Loucy (cell line): ENCODE results near the gene PSMG1.
A peak's percentile ranks its signal among the peaks of the same experiment; 100 is the strongest.

Experiments used
- H2AFZ ChIP-seq: fragments of 200-600 bp; sonication (generic); 2 replicates; pipeline ENCODE4 v1.6.0; 2016; ENCODE audit warnings: antibody characterized with exemption, mild to moderate bottlenecking, low read length, moderate library complexity
- H3F3A ChIP-seq: fragments of 200-600 bp; 2 replicates; pipeline ENCODE4 v1.6.0; 2016; ENCODE audit warnings: antibody characterized with exemption, low read depth, mild to moderate bottlenecking
- H3K27me3 ChIP-seq: fragments of 200-600 bp; sonication (generic); 2 replicates; pipeline ENCODE4 v1.6.1; 2014; ENCODE audit warnings: low read length, mild to moderate bottlenecking; ENCODE audit not compliant: insufficient read depth, poor library complexity, severe bottlenecking
- H3K36me3 ChIP-seq: fragments of 200-600 bp; sonication (generic); 2 replicates; pipeline ENCODE4 v1.6.1; 2016; ENCODE audit warnings: low read length; ENCODE audit not compliant: insufficient read depth
- H3K4me1 ChIP-seq: fragments of 200-600 bp; sonication (generic); 2 replicates; pipeline ENCODE4 v1.5.1; 2014; ENCODE audit warnings: low read length, mild to moderate bottlenecking; ENCODE audit not compliant: insufficient read depth, poor library complexity, severe bottlenecking
- H3K4me2 ChIP-seq: fragments of 200-600 bp; sonication (generic); 2 replicates; pipeline ENCODE4 v1.6.0; 2014; ENCODE audit warnings: antibody characterized with exemption, low read length, low read depth, mild to moderate bottlenecking; ENCODE audit not compliant: poor library complexity, severe bottlenecking
- H3K4me3 ChIP-seq: fragments of 200-600 bp; sonication (generic); 2 replicates; pipeline ENCODE4 v1.5.1; 2014; ENCODE audit warnings: low read length, mild to moderate bottlenecking, mixed read lengths; ENCODE audit not compliant: poor library complexity, severe bottlenecking
- H3K79me2 ChIP-seq: fragments of 200-600 bp; sonication (generic); 2 replicates; pipeline ENCODE4 v1.6.1; 2014; ENCODE audit warnings: low read length; ENCODE audit not compliant: insufficient read depth
- H3K9ac ChIP-seq: fragments of 200-600 bp; sonication (generic); 2 replicates; pipeline ENCODE4 v1.6.0; 2014; ENCODE audit warnings: mild to moderate bottlenecking, low read depth, low read length, moderate library complexity; ENCODE audit not compliant: poor library complexity, severe bottlenecking
- H3K9me2 ChIP-seq: fragments of 200-600 bp; sonication (generic); replicated peaks from 2 replicates; pipeline ENCODE4 v1.6.1; 2016; ENCODE audit warnings: low read depth, low read length, mixed read lengths
- H3K9me3 ChIP-seq: fragments of 200-600 bp; sonication (generic); 2 replicates; pipeline ENCODE4 v1.6.1; 2014; ENCODE audit warnings: mild to moderate bottlenecking, antibody characterized with exemption, low read length, low read depth; ENCODE audit not compliant: insufficient read depth
- H4K20me1 ChIP-seq: fragments of 200-600 bp; sonication (generic); 2 replicates; pipeline ENCODE4 v1.6.0; 2014; ENCODE audit warnings: antibody characterized with exemption, low read length, mild to moderate bottlenecking; ENCODE audit not compliant: insufficient read depth, poor library complexity, severe bottlenecking
- CTCF ChIP-seq: fragments of 200-600 bp; sonication (generic); conservative IDR thresholded peaks from 2 replicates; pipeline ENCODE4 v1.5.1; 2014; ENCODE audit warnings: mild to moderate bottlenecking, antibody characterized with exemption, low read length
- EZH2phosphoT487 ChIP-seq: fragments of 200-600 bp; IDR thresholded peaks from 2 replicates; pipeline ENCODE4 v1.6.1; 2018; ENCODE audit warnings: antibody characterized with exemption, mild to moderate bottlenecking, moderate library complexity, borderline replicate concordance

The PSMG1 gene

GRCh38 chr21:39180429-39181019, 2.7 kb downstream of the PSMG1 start:
- TF ChIP-seq CTCF (peak; percentile 62), EZH2phosphoT487 (no peak)
- H3K4me1 ChIP-seq, result peaks cover 64% of the 10 kb centered on the region

GRCh38 chr21:39178421-39178820, 4.8 kb downstream of the PSMG1 start:
- Histone ChIP-seq H2AFZ (no peak overlapping the region), H3K9me3 (no peaks in the 10 kb centered on the region), H3K9me2 (no peaks in the 10 kb centered on the region), H3K9ac (no peak overlapping the region), H4K20me1 (peaks cover 47% of the 10 kb centered on the region), H3K36me3 (peaks cover 44% of the 10 kb centered on the region), H3K4me2 (peak overlapping the region; percentile 94), H3F3A (no peaks in the 10 kb centered on the region), H3K4me1 (peaks cover 63% of the 10 kb centered on the region), H3K27me3 (no peaks in the 10 kb centered on the region), H3K79me2 (peaks cover 83% of the 10 kb centered on the region), H3K4me3 (peak overlapping the region; percentile 43)
- no peak for TF ChIP-seq EZH2phosphoT487
- TF ChIP-seq CTCF, result no peak

More at GRCh38 chr21:39180429-39181019, 2.7 kb downstream of the PSMG1 start:
- Histone ChIP-seq H3K4me2 (peak overlapping the region; percentile 94), H3K4me3 (peak overlapping the region; percentile 88), H3F3A (no peaks in the 10 kb centered on the region), H3K79me2 (peaks cover 82% of the 10 kb centered on the region), H3K9ac (peak overlapping the region; percentile 81), H3K9me2 (no peaks in the 10 kb centered on the region), H3K36me3 (peaks cover 25% of the 10 kb centered on the region; the same call in 1 of the 2 replicates), H4K20me1 (peaks cover 38% of the 10 kb centered on the region), H3K9me3 (no peaks in the 10 kb centered on the region), H3K27me3 (no peaks in the 10 kb centered on the region), H2AFZ (no peak overlapping the region)

GRCh38 chr21:39176271-39176709, 7.0 kb downstream of the PSMG1 start:
- TF ChIP-seq EZH2phosphoT487 (no peak), CTCF (no peak)
- peaks cover 56% of the 10 kb centered on the region for H3K36me3 ChIP-seq
- H3K4me1 ChIP-seq, result peaks cover 52% of the 10 kb centered on the region
- H3K4me2 ChIP-seq, result peak overlapping the region; percentile 18
- H3K9me2 ChIP-seq, result no peaks in the 10 kb centered on the region
- no peak overlapping the region for H3K9ac ChIP-seq
- peak overlapping the region; percentile 8 for H3K4me3 ChIP-seq
- H3K9me3 ChIP-seq, result no peaks in the 10 kb centered on the region
- no peaks in the 10 kb centered on the region for H3K27me3 ChIP-seq
- no peak overlapping the region for H2AFZ ChIP-seq
- no peaks in the 10 kb centered on the region for H3F3A ChIP-seq
- H4K20me1 ChIP-seq, result peaks cover 36% of the 10 kb centered on the region
- peaks cover 64% of the 10 kb centered on the region for H3K79me2 ChIP-seq
